IMR-90 (cell line): ENCODE measurements around the gene DNAJC22. TPM values are rescaled to one million over a fixed set of nuclear protein-coding genes. Genes with fewer than 3 reads are reported as not detected.

Experiments used
- ATAC-seq: fragments of 200-7000 bp; cut with Tn5 transposase; 2 replicates; pipeline ENCODE4 v1.9.1; 2020; ENCODE audit warnings: low read depth, mild to moderate bottlenecking, moderate library complexity
- BruUV-seq: library from RNA; stranded (reverse); fragments of 400-500 nt; replicated peaks from 2 replicates; lab custom pipeline; 2021; lab: Mats Ljungman, UMichigan
- CTCF ChIA-PET: fragments of 300-600 bp; formaldehyde crosslinking; extraction: SDS; loops from one replicate; lab custom pipeline; 2021; ENCODE audit warnings: antibody characterized with exemption; lab: Yijun Ruan, JAX
- POLR2A ChIA-PET: fragments of 300-600 bp; sonication (Branson Sonifier 250); formaldehyde crosslinking; loops from one replicate; lab custom pipeline; 2022; ENCODE audit warnings: antibody characterized with exemption; ENCODE audit not compliant: unreplicated experiment; lab: Charles Lee
- DNase-seq: peaks from one replicate; pipeline ENCODE4 v3.0.0; 2013
- H2AFZ ChIP-seq: replicated peaks from 2 replicates; pipeline ENCODE3; 2013; ENCODE audit warnings: low read length, mild to moderate bottlenecking; ENCODE audit not compliant: poor library complexity
- H2AK5ac ChIP-seq: 2 replicates; pipeline ENCODE4 v1.6.1; 2013; ENCODE audit warnings: low read depth, low read length, inconsistent platforms
- H2AK9ac ChIP-seq: replicated peaks from 2 replicates; pipeline ENCODE3; 2013; ENCODE audit warnings: mild to moderate bottlenecking, low read depth, low read length, moderate library complexity; ENCODE audit not compliant: poor library complexity
- H2BK120ac ChIP-seq: 2 replicates; pipeline ENCODE4 v1.6.1; 2013; ENCODE audit warnings: low read depth, low read length, inconsistent platforms
- H2BK15ac ChIP-seq: 3 replicates; pipeline ENCODE4 v1.6.1; 2013; ENCODE audit warnings: low read depth, low read length, inconsistent platforms
- H2BK20ac ChIP-seq: 2 replicates; pipeline ENCODE4 v1.6.1; 2013; ENCODE audit warnings: low read depth, mild to moderate bottlenecking, inconsistent platforms, low read length, moderate library complexity
- H2BK5ac ChIP-seq: 2 replicates; pipeline ENCODE4 v1.6.1; 2013; ENCODE audit warnings: mild to moderate bottlenecking, low read depth, low read length, inconsistent platforms; ENCODE audit not compliant: poor library complexity, severe bottlenecking
- H3K14ac ChIP-seq: replicated peaks from 2 replicates; pipeline ENCODE4 v1.6.1; 2013; ENCODE audit warnings: low read depth, low read length, inconsistent platforms
- H3K18ac ChIP-seq: 2 replicates; pipeline ENCODE4 v1.6.1; 2013; ENCODE audit warnings: low read depth, low read length, control low read depth
- H3K23ac ChIP-seq: 2 replicates; pipeline ENCODE4 v1.6.1; 2013; ENCODE audit warnings: low read depth, low read length, inconsistent platforms
- H3K27ac ChIP-seq: 2 replicates; pipeline ENCODE4 v1.5.1; 2013; ENCODE audit warnings: mild to moderate bottlenecking, control low read depth, low read length; ENCODE audit not compliant: insufficient read depth
- H3K27me3 ChIP-seq: 2 replicates; pipeline ENCODE4 v1.6.1; 2013; ENCODE audit warnings: low read length; ENCODE audit not compliant: control insufficient read depth, insufficient read depth
- H3K36me3 ChIP-seq: 2 replicates; pipeline ENCODE4 v1.6.1; 2013; ENCODE audit warnings: low read length, mixed read lengths; ENCODE audit not compliant: control insufficient read depth, insufficient read depth
- H3K4ac ChIP-seq: 2 replicates; pipeline ENCODE4 v1.6.1; 2013; ENCODE audit warnings: low read depth, low read length, inconsistent platforms
- H3K4me1 ChIP-seq: 2 replicates; pipeline ENCODE4 v1.6.1; 2013; ENCODE audit warnings: low read length, mixed read lengths; ENCODE audit not compliant: control insufficient read depth, insufficient read depth
- H3K4me2 ChIP-seq: 2 replicates; pipeline ENCODE4 v1.6.1; 2013; ENCODE audit warnings: low read depth, mild to moderate bottlenecking, control low read depth, low read length, moderate library complexity
- H3K4me3 ChIP-seq: 2 replicates; pipeline ENCODE4 v1.5.1; 2013; ENCODE audit warnings: low read depth, mild to moderate bottlenecking, control low read depth, low read length, moderate library complexity; ENCODE audit not compliant: insufficient read depth
- H3K56ac ChIP-seq: 2 replicates; pipeline ENCODE4 v1.6.1; 2013; ENCODE audit warnings: low read length, inconsistent platforms; ENCODE audit not compliant: insufficient read depth; ENCODE audit errors: extremely low read depth
- H3K79me1 ChIP-seq, 2 experiments: 2 replicates each; pipeline ENCODE4 v1.6.1; 2013; ENCODE audit warnings: low read length in 2 of 2, inconsistent platforms in 1 of 2, low read depth in 1 of 2
- H3K9ac ChIP-seq: 2 replicates; pipeline ENCODE4 v1.6.1; 2013; ENCODE audit warnings: low read depth, low read length, control low read depth
- H3K9me1 ChIP-seq: 2 replicates; pipeline ENCODE4 v1.6.1; 2013; ENCODE audit warnings: low read length, inconsistent platforms; ENCODE audit not compliant: insufficient read depth
- H3K9me3 ChIP-seq: 2 replicates; pipeline ENCODE4 v1.6.1; 2013; ENCODE audit warnings: low read length; ENCODE audit not compliant: control insufficient read depth, insufficient read depth
- H4K20me1 ChIP-seq: 2 replicates; pipeline ENCODE4 v1.6.1; 2013; ENCODE audit warnings: low read length, inconsistent platforms; ENCODE audit not compliant: insufficient read depth
- H4K5ac ChIP-seq: 2 replicates; pipeline ENCODE4 v1.6.1; 2013; ENCODE audit warnings: mild to moderate bottlenecking, low read depth, low read length, control low read depth
- H4K8ac ChIP-seq, 2 experiments: 2 replicates each; pipeline ENCODE4 v1.6.1; 2013; ENCODE audit warnings: low read depth in 2 of 2, low read length in 2 of 2, control low read depth in 1 of 2, inconsistent platforms in 1 of 2
- H4K91ac ChIP-seq: 2 replicates; pipeline ENCODE4 v1.6.1; 2013; ENCODE audit warnings: low read depth, low read length, inconsistent platforms; ENCODE audit not compliant: insufficient read depth
- BHLHE40 ChIP-seq: fragments of 150-350 bp; IDR thresholded peaks from 2 replicates; pipeline ENCODE4 v1.6.1; 2016; ENCODE audit warnings: mild to moderate bottlenecking, low read depth, low read length
- CEBPB ChIP-seq: IDR thresholded peaks from 2 replicates; pipeline ENCODE4 v1.6.1; 2012; ENCODE audit warnings: low read depth, low read length, improper control_type of control experiment
- CHD1 ChIP-seq: IDR thresholded peaks from 2 replicates; pipeline ENCODE4 v1.6.1; 2012; ENCODE audit warnings: low read depth, low read length, improper control_type of control experiment
- CTCF ChIP-seq: conservative IDR thresholded peaks from 2 replicates; pipeline ENCODE4 v1.5.1; 2012; ENCODE audit warnings: mild to moderate bottlenecking, low read depth, low read length, improper control_type of control experiment
- FOS ChIP-seq: fragments of 150-350 bp; IDR thresholded peaks from 2 replicates; pipeline ENCODE4 v1.6.1; 2016; ENCODE audit warnings: low read depth, low read length
- MAZ ChIP-seq: IDR thresholded peaks from 2 replicates; pipeline ENCODE4 v1.6.1; 2012; ENCODE audit warnings: low read depth, mild to moderate bottlenecking, low read length, improper control_type of control experiment, moderate library complexity, borderline replicate concordance
- NFE2L2 ChIP-seq: fragments of 150-350 bp; IDR thresholded peaks from 2 replicates; pipeline ENCODE4 v1.6.1; 2016; ENCODE audit warnings: low read depth, mild to moderate bottlenecking, low read length
- POLR2A ChIP-seq: IDR thresholded peaks from 2 replicates; pipeline ENCODE4 v1.6.1; 2012; ENCODE audit warnings: mild to moderate bottlenecking, low read depth, low read length
- RAD21 ChIP-seq: IDR thresholded peaks from 2 replicates; pipeline ENCODE4 v1.6.1; 2012; ENCODE audit warnings: low read length, improper control_type of control experiment
- RFX5 ChIP-seq: IDR thresholded peaks from 2 replicates; pipeline ENCODE4 v1.8.0; 2012; ENCODE audit warnings: low read depth, mild to moderate bottlenecking, low read length, moderate library complexity
- SMC3 ChIP-seq: fragments of 150-350 bp; IDR thresholded peaks from 2 replicates; pipeline ENCODE4 v1.6.1; 2016; ENCODE audit warnings: low read depth, mild to moderate bottlenecking, antibody characterized with exemption, low read length, moderate library complexity
- WGBS, 2 experiments: methylation state at CpG; one replicate each; pipeline versions ENCODE4 v1.1.5 to v1.1.7; 2013; ENCODE audit warnings: missing lambda C conversion rate in 2 of 2; ENCODE audit not compliant: insufficient read length in 1 of 2; ENCODE audit errors: extremely low coverage in 2 of 2; 5-methylcytosine and 5-hydroxymethylcytosine counted together
- dilution Hi-C: fragments of 300-500 bp; cut with HindIII; formaldehyde crosslinking; loops from one replicate; pipeline ENCODE4 v1.14.3; 2018; ENCODE audit warnings: low sequenced_read_pairs; ENCODE audit not compliant: unreplicated experiment
- in situ Hi-C: fragments of 300-500 bp; cut with MboI; formaldehyde crosslinking; loops from 3 replicates; pipeline ENCODE4 v1.14.3; 2019; ENCODE audit warnings: low sequenced_read_pairs, inconsistent platforms, mixed read lengths
- intact Hi-C: fragments of 100-400 bp; cut with micrococcal nuclease; formaldehyde crosslinking; loops from 2 replicates; pipeline ENCODE4 v1.10.0; 2022
- polyA plus RNA-seq, 3 experiments: library from polyadenylated mRNA; depleted of rRNA; stranded (reverse); fragments of >200 nt; gene quantifications; 2 replicates each; pipeline ENCODE4 v1.2.3, GENCODE V29; 2012; ENCODE audit warnings: low replicate concordance in 1 of 3
- total RNA-seq: library from RNA; depleted of rRNA; stranded (reverse); fragments of >200 nt; gene quantifications from 2 replicates; pipeline ENCODE4 v1.2.3, GENCODE V29; 2012

The DNAJC22 gene
- total and polyA plus RNA-seq, 2 of the 4 experiments (the other 2 are of a cell fraction), result 8.1 to 8.2 TPM

- Histone ChIP-seq H4K8ac (peak overlapping the region; percentile 34 to 93), H3K27me3 (peaks cover 43% of the 10 kb centered on the region), H3K4me3 (peak overlapping the region; percentile 47), H2BK5ac (no peak overlapping the region), H4K5ac (peak overlapping the region; percentile 79), H4K91ac (peak overlapping the region; percentile 83), H3K27ac (peak overlapping the region; percentile 2; the same call in 1 of the 2 replicates), H2AK5ac (peak overlapping the region; percentile 57; the same call in 1 of the 2 replicates), H3K4ac (peak overlapping the region; percentile 90), H3K23ac (no peak overlapping the region), H2BK15ac (no peak overlapping the region; the same call in 2 of the 3 replicates), H3K9me3 (no peaks in the 10 kb centered on the region), H3K56ac (peak overlapping the region; percentile 56; the same call in 1 of the 2 replicates), H2AFZ (peak overlapping the region; percentile 92), H2BK20ac (peak overlapping the region; percentile 43; the same call in 1 of the 2 replicates), H3K36me3 (no peaks in the 10 kb centered on the region), H4K20me1 (0 out of 2 replicates have a peak, but pooled peaks cover 5% of the 10 kb centered on the region), H3K9me1 (peaks cover 8% of the 10 kb centered on the region; the same call in 1 of the 2 replicates), H3K9ac (peak overlapping the region; percentile 54), H3K4me2 (peak overlapping the region; percentile 83), H2AK9ac (peak overlapping the region; percentile 6), H2BK120ac (peak overlapping the region; percentile 20; the same call in 1 of the 2 replicates), H3K79me1 (peaks cover 5 to 17% of the 10 kb centered on the region in 2 experiments; a peak in 2 of 4 replicates), H3K14ac (peak overlapping the region; percentile 86), H3K18ac (peak overlapping the region; percentile 53), H3K4me1 (peaks cover 20% of the 10 kb centered on the region)
- ChIA-PET POLR2A (interaction anchor here (0.5 to 0.6 kb wide), 2 partner anchors 206 to 411 kb away, joined by 3 to 6 read pairs; no protein-coding TSS in a partner anchor), CTCF (interaction anchor here (0.6 to 2.7 kb wide), 22 partner anchors 9 to 989 kb away, joined by 3 to 19 read pairs (median 4); partner anchors contain the start of genes C1QL4, SPATS2 and TROAP)
- BruUV-seq, result no TSS peak
- DNase-seq (peak; percentile 89), ATAC-seq (peak; percentile 89)
- intact Hi-C loops (no loop called here), in situ Hi-C loops (no loop called here), dilution Hi-C loops (no loop called here)
- TF ChIP-seq MAZ, result peak; percentile 87
- no peak for TF ChIP-seq BHLHE40
- no peak for TF ChIP-seq NFE2L2
- TF ChIP-seq CHD1, result no peak
- no peak for TF ChIP-seq RFX5
- peak; percentile 83 for TF ChIP-seq CTCF
- TF ChIP-seq POLR2A, result peak; percentile 74
- TF ChIP-seq SMC3, result peak; percentile 45
- no peak for TF ChIP-seq CEBPB
- TF ChIP-seq FOS, result no peak
- peak; percentile 30; the same call in 1 of the 2 replicates for TF ChIP-seq RAD21
- WGBS, 2 experiments, result 11% methylated on average over 11 of the region's 37 CpGs; no CpG with 5 or more reads in 1 of the 2 experiments
Measured at GRCh38 chr12:49347311-49348193, 864 bp downstream of the DNAJC22 start.
